Measurements from ENCODE around the gene TCF7L2.

- TF ChIP-seq CTCF (IDR thresholded peaks at IDR 0.05) (no peak), POLR2A (IDR thresholded peaks at IDR 0.05) (no peak), EP300 (IDR thresholded peaks at IDR 0.05) (no peak)
These were observed 192.7 kb downstream of the TCF7L2 start for GRCh38 chr10:113142601-113143362.

Data from stomach (tissue), 4 donors.